Fibroblast of lung (primary cell): Measurements from ENCODE around the gene MAD2L1.

Experiments
- EZH2 ChIP-seq: IDR thresholded peaks from 2 replicates; pipeline ENCODE4 v1.5.1; 2012; ENCODE audit warnings: low read length, control low read depth, mild to moderate bottlenecking; ENCODE audit errors: missing control alignments
- TF ChIP-seq, protein P1 (sequence below), 2 donors: IDR thresholded peaks in 1 of 2; conservative IDR thresholded peaks in 1 of 2; 1 replicate in 1 of 2; 2 replicates in 1 of 2; pipeline ENCODE4 v1.5.1; 2011 to 2012; ENCODE audit warnings: low read length in 2 of 2, control low read depth in 1 of 2, inconsistent platforms in 1 of 2, low read depth in 1 of 2, mild to moderate bottlenecking in 1 of 2

DNA sequence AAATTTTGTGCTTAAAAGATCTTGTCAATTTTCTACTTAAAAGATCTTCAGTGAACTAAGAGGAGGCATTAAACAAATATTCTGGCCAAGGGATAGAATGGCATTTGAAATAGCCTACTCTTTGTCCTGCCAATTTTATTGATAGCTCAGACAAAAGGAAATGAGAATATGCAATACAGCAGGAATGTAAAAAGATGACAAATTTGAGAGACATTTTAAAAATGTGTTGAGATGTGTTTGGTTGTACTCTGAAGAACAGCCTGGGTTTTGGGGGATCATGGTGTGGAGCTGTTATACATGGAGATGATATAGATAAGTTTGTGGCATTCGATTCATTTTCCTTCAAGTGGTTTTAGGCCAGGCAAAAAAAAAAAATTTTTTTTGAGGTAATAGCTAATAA, 11.6 kb upstream of the MAD2L1 start:
- TF ChIP-seq, protein P1, sequence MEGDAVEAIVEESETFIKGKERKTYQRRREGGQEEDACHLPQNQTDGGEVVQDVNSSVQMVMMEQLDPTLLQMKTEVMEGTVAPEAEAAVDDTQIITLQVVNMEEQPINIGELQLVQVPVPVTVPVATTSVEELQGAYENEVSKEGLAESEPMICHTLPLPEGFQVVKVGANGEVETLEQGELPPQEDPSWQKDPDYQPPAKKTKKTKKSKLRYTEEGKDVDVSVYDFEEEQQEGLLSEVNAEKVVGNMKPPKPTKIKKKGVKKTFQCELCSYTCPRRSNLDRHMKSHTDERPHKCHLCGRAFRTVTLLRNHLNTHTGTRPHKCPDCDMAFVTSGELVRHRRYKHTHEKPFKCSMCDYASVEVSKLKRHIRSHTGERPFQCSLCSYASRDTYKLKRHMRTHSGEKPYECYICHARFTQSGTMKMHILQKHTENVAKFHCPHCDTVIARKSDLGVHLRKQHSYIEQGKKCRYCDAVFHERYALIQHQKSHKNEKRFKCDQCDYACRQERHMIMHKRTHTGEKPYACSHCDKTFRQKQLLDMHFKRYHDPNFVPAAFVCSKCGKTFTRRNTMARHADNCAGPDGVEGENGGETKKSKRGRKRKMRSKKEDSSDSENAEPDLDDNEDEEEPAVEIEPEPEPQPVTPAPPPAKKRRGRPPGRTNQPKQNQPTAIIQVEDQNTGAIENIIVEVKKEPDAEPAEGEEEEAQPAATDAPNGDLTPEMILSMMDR (conservative IDR thresholded peaks at IDR 0.05 in 1 of 2, IDR thresholded peaks at IDR 0.05 in 1 of 2; ENCODE audit: low read depth in 1 of 2, low read length in 2 of 2) = no peak
- TF ChIP-seq EZH2 = no peak
